GM18511 (cell line): Measurements from ENCODE around the gene GABRE.
"Not testable (repeated sequence)": the region's sequence is repeated elsewhere in the genome, so short reads cannot be mapped to it uniquely, and the experiment has no call there.

Experiments used
- ATAC-seq: cut with Tn5 transposase; IDR thresholded peaks from one replicate; pipeline ENCODE4 v1.9.1; 2021; ENCODE audit warnings: mild to moderate bottlenecking, moderate library complexity; ENCODE audit not compliant: unreplicated experiment

GABRE gene

DNA sequence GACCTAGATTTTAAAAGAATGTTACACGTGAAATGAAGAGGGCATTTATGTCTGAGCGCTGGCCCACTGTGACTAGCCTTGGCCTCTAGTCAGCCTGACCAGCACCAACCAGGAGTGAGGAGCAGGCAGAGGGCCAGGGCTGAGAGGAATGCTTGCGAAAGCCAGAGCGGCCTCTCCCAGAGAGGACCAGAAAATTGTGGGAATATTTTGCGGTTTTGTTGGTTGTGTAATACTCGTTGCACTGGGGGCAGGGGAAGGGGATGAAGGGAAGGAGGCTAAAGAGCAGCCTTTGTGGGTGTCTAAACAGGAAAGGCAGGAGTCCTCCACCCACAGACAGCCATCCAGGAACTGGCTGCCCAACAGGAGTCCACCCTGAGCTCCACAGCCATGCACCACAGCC is 3.8 kb downstream of the GABRE start:
- ATAC-seq = no peak

DNA sequence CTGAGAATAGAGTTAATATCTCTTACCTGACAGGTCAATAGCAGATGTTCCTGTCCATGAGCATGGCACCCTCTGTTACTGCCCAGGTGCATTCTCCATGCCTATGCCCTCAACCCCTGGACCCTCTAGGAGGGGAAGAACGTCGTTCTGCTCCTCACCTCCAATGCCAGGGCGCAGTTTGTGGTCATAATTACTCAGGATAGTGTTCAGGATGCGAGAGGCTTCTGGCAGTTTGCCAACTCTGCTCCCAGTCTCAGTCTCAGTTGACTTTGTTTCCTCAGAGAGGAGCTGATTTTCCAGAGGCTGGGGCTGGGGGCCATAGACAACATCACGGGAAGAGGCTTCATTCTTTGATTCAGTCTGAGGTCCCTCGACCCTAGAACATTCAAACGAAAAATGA is 4.4 kb downstream of the GABRE start:
- no peak for ATAC-seq

DNA sequence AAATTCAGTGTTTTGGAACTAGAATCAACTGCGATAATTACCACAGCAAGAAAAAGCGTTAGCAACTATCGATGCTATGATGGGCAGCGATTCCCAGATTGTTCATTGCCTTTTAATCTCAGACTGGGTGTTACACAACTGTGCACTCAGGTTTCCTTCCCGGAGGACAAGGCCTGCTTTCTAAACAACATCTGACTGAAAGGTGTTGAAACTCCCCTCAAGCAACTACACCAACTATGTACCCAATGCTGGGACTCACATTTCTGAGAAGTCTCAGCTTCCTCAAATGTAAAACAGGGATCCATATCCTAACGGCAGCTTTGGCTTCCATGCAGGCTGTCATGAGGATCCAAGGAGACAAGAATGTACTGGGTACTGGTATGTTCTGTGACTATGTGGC is 8.2 kb downstream of the GABRE start:
- no peak for ATAC-seq

DNA sequence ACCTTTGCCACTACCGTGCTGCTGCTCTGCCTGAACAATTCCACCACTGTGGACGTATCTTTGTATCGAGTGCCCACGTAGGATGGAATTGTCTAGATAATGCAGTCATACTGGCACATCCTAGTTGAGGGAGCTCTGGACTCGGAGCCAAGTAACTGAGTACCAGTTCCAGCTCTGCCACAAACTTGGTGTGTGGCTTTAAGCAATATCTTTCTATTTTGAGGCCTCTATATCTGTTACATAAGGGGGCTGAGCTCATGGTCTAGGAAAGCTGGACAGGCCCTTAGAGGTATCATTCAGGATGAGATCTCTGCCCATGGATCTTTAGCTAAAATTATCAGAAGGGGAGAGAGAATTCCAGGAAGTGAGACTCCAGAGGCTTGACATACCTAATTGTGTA is 12.4 kb downstream of the GABRE start:
- no peak for ATAC-seq

DNA sequence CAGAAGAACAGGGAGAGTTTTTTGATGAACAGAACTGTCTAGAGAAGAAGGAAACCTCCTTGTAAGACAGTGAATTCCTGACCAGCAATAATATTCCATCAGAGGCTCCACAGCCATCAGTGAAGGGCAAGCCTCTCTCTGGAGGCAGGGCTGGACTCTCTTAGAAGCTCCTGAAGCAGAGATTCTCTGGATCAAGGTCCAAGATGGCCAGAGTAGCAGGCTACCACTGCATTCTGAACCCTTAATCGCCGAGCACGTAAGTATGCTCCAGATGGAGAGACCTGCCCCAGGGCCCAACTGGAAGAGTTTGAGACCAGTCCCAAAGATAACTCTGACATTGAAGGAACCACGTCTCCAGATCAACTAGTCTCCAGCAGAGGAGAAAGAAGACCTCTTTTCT is 16.4 kb downstream of the GABRE start:
- ATAC-seq = no peak

DNA sequence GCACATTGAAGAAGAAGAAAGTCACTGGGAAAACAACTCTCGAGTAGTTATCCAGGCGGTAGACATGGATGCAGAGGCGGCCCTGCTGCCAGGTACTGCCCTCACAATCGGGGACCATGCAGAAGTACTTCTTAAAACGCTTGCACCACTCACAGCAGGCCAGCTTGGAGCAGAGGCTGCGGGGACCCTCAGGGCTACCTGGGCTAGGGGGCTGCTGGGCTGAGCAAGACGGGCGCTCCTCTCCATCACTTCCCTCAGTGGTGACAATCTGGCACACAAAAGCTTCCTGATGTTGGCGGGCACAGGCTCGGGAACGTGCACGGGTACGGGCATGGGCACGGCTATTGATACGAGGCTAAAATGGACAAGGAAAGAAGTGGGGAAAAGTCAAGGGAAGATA is 19.7 kb downstream of the GABRE start:
- ATAC-seq = no peak

DNA sequence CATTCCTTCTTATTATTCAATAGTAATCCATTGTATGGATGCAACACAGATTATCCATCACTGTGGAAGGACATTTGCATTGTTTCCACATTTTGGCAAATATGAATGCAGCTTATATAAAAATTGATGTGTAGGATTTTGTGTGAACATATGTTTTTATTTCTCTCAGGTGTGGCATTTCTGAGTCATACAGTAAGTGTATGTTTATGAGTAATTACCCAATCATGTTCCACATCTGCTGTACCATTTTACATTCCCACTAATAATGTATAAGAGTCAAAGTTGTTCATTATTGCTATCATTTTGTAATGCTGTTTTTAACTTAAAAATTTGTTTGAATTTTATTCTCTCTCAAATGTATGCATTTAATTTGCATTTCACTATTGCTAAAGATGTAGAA is 36.3 kb downstream of the GABRE start:
- no peak for ATAC-seq

DNA sequence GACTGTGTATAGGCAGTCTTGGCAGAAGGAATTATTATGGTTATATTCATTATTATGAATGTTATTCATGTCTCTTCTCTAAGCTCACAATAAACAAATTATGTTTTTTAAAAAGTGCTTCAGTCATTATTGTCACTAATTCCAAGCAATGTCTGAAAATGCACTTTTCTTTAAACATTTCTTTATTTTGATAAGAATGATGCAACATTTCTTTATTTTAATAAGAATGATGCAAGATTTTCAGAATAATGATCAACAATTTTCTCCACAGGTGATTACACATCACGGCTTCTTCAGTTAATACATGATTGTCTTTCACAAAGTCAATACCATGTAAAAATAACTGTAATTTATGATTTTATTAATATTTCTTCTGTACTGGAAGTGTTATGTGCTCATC is 39.1 kb downstream of the GABRE start:
- no peak for ATAC-seq

DNA sequence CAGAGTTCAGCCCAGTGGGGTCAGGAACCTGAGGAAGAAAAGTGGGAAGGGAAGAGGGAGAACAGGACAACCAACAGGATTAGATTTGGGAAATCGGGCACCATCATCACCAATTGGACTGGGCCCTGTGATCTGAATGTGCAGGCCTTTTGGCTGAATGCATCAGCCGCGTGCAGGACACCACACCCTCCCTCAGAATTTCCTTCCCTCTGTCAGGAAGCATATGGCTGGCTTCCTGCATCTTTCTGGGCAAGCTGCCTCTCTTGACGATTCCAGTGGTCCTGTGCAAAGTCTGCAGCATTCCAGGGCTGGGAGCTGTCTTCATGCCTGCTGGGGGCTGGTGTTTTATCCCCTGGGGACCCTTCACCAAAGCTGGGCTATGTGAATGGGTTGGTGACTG is 45.4 kb downstream of the GABRE start:
- ATAC-seq = no peak

DNA sequence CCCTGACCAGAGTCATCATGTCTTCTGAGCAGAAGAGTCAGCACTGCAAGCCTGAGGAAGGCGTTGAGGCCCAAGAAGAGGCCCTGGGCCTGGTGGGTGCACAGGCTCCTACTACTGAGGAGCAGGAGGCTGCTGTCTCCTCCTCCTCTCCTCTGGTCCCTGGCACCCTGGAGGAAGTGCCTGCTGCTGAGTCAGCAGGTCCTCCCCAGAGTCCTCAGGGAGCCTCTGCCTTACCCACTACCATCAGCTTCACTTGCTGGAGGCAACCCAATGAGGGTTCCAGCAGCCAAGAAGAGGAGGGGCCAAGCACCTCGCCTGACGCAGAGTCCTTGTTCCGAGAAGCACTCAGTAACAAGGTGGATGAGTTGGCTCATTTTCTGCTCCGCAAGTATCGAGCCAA is 50.8 kb downstream of the GABRE start:
- no peak for ATAC-seq

DNA sequence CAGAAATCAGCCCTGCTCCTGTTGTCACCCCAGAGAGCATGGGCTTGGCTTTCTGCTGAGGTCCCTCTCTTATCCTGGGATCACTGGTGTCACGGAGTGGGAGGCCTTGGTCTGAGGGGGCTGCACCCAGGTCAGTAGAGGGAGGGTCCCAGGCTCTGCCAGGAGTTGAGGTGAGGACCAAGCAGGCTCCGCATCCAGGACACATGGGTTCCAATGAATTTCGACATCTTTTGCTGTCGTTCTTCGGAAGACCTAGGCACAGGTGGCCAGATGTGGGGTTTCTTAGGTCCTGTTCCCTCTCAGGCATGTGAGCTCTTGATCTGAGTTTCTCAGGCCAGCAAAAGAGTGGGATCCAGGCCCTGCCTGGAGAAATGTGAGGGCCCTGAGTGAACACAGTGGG is 51.8 kb downstream of the GABRE start:
- ATAC-seq = no peak

DNA sequence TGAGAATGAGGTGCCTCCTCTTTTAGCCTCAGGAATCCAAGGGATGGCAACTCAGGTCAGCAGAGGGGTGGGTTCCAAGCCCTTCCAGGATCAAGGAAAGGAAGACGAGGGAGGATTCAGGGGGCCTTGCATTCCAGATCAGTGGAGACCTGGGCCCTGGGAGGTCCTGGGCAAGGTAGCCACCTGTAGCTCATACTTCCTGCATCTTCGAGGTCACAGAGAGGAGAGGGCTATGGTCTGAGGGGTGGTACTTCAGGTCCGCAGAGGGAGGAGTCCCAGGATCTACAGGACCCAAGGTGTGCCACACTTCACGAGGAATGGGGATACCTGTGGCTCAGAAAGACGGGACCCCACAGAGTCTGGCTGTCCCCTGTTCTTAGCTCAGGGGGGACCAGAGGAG is 52.6 kb downstream of the GABRE start:
- no peak for ATAC-seq

DNA sequence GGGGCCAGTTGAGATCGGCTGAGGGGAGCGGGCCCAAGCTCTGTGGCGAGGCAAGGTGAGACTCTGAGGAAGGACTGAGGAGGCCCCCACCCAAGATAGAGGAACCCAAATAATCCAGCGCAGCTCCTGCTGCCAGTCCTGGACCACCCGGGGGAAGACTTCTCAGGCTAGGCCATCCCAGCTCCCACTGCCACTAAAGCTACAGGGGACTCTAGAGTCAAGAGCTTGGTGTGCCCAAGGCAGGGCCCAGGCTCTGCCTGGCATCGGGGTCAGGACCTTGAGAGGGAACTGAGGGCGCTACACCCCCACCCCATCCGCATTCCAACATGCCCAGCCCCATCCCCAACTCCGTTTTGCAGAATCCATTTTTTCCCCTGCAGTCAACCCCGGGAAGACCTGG is 53.2 kb downstream of the GABRE start:
- no peak for ATAC-seq

DNA sequence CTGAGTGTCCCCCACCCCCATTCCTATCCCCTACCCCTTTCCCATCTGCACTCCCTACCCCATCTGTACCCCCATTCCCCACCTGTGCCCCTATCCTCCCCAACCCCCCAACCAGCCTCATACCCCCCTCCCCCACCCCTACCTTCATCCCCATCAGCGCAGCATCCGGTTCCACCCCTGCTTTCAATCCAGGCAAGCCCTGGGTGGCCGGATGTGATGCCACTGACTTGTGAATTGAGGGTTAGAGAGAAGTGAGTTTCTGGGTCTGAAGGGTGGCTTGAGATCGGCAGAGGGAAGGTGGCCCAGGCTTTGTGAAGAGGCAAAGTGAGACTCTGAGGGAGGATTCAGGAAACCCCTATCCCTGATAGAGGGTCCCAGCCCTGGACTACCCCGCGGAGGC is 53.9 kb downstream of the GABRE start:
- no peak for ATAC-seq

DNA sequence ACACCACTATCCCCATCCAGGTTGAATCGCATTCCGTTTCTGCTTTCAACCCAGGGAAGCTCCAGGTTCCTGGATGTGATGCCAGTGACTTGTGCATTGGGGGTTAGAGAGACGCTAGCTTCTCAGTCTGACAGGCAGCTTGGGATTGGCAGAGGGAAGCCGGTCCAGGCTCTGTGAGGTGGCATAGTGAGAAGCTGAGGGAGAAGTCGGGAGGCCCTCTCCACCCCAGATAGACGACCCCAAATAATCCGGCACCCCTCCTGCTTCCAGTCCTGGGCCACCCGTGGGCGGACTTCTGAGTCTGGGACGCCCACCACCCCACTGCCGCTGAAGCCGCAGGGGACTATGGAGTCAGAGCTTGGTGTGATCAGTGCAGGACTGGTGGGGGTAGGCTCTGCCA is 54.4 kb downstream of the GABRE start:
- no peak for ATAC-seq

DNA sequence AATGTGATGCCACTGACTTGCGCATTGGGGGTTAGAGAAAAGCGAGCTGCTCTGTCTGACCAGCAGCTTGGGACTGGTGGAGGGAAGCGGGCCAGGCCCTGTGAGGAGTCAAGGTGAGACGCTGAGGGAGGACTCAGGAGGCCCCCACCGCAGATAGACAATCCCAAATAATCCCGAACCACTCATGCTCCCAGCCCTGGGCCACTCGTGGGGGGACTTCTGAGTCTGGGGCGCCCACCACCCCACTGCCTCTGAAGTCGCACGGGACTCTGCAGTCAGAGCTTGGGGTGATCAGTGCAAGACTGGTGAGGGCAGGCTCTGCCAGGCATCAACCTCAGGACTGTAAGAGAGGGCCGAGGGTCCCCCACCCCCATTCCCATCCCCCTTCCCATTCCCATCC is 54.9 kb downstream of the GABRE start:
- ATAC-seq = no peak

DNA sequence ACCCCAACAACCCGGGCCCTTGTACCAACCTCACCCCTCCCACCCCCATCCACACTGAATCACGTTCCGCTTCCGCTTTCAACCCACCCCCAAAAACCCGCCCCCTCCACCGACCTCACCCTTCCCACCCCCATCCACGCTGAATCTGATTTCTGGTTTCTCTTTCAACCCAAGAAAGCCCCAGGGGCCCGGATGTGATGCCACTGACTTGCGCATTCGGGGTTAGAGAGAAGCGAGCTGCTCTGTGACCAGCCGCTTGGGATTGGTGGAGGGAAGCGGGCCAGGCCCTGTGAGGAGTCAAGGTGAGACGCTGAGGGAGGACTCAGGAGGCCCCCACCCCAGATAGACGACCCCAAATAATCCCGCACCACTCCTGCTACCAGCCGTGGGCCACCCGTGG is 55.7 kb downstream of the GABRE start:
- not testable (repeated sequence) for ATAC-seq

DNA sequence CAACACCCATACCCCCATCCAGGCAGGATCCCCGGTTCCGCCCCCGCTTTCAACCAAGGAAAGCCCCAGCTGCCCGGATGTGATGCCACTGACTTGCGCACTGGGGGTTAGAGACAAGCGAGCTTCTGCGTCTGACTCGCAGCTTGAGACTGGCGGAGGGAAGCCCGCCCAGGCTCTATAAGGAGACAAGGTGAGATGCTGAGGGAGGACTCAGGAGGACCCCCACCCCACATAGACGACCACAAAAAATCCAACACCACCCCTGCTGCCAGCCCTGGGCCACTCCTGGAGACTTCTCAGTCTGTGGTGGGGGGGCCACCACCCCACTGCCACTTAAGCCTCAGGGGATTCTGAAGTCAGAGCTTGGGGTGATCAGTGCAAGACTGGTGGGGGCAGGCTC is 61.7 kb downstream of the GABRE start, which contains the start of gene MAGEA4:
MAGEA4 (plus strand) TSS at position 110 of the 400 bp plus-strand sequence. CDS start 10,776 bp downstream, outside the sequence.
- no peak for ATAC-seq

DNA sequence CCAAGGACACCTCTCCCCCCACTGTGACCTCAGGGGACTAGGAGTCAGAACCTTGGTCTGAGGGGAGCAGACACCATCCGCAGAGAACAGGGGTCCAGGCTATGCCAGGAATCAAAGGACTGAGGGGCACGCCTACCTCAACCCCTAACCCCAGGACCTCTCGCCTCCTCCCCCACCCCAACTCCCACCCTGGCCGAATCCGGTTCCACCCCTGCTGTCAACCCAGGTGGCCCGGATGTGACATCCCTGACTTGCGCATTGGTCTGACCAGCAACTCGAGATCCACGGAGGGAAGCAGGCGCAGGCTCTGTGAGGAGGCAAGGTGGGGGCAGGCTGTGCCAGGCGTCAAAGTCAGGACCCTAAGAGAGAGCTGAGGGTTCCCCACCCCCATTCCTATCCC is 62.3 kb downstream of the GABRE start:
- ATAC-seq = no peak

DNA sequence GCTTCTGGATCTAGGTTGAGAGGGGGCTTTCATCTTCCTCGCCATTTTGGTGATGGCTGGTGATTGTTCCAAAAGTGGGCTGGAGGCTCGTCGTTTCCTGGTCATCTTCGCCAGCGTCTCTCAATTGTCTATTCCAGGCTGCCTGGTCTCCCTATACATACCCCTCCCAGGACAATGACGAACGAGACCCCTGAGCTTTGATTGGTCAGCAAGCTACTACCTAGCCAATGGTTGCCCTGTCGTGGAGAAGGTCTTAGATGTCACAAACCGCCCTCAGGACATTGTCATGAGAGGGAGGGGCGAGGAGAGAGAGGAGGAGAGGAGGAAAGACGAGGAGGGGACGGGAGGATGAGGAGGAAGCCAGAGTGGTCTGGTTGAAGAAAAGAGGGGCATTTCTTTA is 69.5 kb downstream of the GABRE start:
- ATAC-seq = no peak
